DMS 273 (cell line): ENCODE data around the gene MACROD1.
"Not testable (repeated sequence)": the region's sequence is repeated elsewhere in the genome, so short reads cannot be mapped to it uniquely, and the experiment has no call there.

ENCODE experiments used
- DNase-seq: peaks from one replicate; lab custom pipeline; 2025; ENCODE audit not compliant: unreplicated experiment; lab: John Stamatoyannopoulos, UW

The MACROD1 gene

GRCh38 chr11:63973912-63974258 lies 192.0 kb downstream of the MACROD1 start:
- not testable (repeated sequence) for DNase-seq

GRCh38 chr11:63970902-63971301 lies 195.0 kb downstream of the MACROD1 start:
- DNase-seq = no peak

DNA sequence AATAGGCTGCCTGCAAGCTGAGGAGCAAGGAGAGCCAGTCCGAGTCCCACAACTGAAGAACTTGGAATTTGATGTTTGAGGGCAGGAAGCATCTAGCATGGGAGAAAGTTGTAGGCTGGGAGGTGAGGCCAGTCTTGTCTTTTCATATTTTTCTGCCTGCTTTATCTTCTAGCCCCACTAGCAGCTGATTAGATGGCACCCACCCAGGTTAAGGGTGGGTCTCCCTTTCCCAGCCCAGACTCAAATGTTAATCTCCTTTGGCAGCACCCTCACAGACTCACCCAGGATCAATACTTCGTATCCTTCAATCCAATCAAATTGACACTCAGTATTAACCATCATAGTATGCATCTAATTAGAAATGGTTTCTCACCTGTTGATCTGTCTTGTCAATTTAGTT lies 196.5 kb downstream of the MACROD1 start:
- DNase-seq = no peak

DNA sequence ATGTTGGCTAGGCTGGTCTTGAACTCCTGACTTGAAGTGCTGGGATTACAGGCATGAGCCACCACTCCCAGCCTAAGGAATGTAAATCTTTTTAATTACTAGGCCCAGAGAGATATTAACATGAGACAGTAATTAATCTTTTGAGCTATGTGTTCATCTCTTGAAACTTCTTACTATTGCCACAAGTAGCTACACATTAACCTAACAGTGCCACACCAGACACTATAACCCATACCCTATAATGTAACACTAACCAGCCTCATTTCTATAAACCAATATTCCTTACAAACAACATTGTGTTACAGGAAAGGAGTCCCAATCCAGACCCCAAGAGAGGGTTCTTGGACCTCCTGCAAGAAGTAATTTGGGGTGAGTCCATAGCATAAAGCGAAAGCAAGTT lies 199.5 kb downstream of the MACROD1 start:
- DNase-seq = no peak

- not testable (repeated sequence) for DNase-seq
Measured at GRCh38 chr11:63963895-63964294, 202.0 kb downstream of the MACROD1 start.

DNA sequence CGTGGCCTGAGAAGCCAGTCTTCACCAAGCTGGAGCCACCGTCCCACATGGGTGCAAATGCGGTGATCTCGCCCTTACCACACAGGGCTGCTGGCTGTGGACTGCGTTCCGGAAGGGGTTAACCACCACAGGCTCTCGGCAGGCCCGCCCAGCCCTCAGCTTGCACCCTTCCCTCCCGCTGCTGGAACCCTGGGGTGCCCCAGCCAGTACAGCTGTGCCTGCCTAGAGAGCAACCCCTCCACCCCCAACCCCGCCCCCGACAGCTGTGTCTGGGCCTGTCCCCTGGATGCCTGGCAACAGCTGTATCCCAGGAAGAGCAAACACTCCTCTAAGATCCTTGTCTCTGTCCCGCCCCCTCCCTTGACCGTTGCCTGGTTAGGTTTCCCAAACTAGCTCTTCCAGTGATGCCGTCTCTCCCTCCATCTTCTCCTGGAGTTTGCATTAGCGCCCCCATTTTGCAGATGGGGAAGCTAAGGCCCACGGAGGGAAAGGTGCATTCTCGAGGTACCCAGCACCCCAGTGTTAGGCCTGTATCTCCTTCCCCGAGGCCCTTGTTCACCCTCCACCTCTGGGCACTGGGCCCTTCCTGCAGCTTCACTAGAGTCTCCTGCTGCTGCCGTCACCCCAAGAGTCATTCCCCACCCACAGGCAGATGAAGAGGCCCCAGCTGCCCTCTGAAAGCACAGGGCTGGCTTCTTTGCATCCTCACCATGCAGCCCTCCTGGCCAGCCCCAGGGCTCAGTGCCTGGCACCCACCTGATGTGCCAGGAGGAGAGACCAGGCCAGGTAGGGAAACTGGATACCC lies 204.1 kb downstream of the MACROD1 start:
- DNase-seq = peak; percentile 80

DNA sequence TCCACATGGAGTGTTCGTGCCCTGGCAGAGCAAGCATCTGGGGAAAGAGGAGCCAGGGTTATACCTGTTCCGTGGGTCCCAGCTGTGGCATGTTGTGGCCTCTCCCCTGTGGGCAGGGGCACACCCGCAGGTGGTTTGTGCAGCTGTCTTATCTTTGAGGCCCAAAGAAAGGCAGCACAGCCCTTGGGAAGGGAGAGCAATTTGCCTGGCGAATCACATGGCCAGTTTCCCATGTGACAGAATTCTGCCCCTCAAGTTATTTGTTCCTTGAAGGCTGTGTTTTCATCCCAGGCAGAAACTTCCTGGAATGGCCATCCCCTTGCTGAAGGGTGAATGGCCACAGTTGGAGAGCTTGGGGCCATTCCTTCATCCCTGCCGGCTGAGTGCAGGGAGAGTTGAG lies 207.9 kb downstream of the MACROD1 start:
- DNase-seq = peak; percentile 29

GRCh38 chr11:63952570-63952969 lies 213.3 kb downstream of the MACROD1 start:
- DNase-seq = no peak

GRCh38 chr11:63951779-63952536 lies 214.0 kb downstream of the MACROD1 start:
- DNase-seq = no peak
